ENCODE results near the gene KRTAP12-3. TPM values are rescaled to one million over a fixed set of nuclear protein-coding genes. Genes with fewer than 3 reads are reported as not detected.

Gene KRTAP12-3
- total and polyA plus RNA-seq, 4 donors: not detected

DNA sequence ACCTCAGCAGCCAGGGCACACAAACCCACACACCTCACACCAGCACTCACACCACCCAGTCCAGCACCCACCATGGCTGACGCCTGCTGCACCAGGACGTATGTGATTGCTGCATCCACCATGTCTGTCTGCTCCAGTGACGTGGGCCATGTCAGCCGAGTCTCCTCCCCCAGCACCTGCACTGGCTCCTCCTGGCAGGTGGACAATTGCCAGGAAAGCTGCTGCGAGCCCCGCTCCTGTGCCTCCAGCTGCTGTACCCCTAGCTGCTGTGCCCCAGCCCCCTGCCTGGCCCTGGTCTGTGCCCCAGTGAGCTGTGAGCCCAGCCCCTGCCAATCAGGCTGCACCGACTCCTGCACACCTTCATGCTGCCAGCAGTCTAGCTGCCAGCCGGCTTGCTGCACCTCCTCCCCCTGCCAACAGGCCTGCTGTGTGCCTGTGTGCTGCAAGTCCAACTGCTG, 45.7 kb upstream of the KRTAP12-3 start, which contains the start of gene KRTAP10-8:
KRTAP10-8 (plus strand) TSS at position 51 of the 458 bp plus-strand sequence; CDS start at position 73, 22 bp downstream.
- H3K4me1 ChIP-seq (ENCODE audit: control insufficient read depth in 4 of 4, insufficient read depth in 4 of 4, low read length in 3 of 4): no peaks in the 10 kb centered on the region
- no peak for DNase-seq (ENCODE audit: low spot score)
- 88% methylated on average over 8 of the region's 8 CpGs for WGBS

DNA sequence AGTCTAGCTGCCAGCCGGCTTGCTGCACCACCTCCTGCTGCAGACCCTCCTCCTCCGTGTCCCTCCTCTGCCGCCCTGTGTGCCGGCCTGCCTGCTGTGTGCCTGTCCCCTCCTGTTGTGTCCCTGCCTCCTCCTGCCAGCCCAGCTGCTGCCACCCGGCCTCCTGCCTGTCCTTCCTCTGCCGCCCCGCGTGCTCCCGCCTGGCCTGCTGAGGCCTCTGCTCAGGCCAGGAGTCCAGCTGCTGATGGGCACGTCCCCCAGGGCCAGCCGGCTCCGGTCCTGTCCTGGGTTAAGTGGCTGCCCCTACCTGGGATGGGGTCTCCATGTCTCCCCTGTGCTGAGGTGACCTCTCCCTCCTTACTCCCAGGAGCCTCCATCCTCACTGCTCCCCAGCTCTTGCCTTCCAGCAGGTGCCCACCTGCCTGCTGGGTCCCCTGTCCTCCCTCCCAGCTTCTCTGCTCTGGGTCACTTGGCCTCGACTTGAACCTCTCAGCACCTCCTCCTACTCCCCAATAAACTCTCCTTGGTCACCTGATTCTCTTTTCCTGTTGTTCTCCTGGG, 45.0 kb upstream of the KRTAP12-3 start:
- no peak overlapping the region for H3K4me3 ChIP-seq (ENCODE audit: low read depth in 1 of 3, low read length in 3 of 3)
- no peak overlapping the region for H3K9ac ChIP-seq (ENCODE audit: low read depth in 1 of 2, low read length in 2 of 2)
- TF ChIP-seq, protein P1, sequence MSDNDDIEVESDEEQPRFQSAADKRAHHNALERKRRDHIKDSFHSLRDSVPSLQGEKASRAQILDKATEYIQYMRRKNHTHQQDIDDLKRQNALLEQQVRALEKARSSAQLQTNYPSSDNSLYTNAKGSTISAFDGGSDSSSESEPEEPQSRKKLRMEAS (IDR thresholded peaks at IDR 0.05): no peak
- no peak for TF ChIP-seq JUND (IDR thresholded peaks at IDR 0.05)
- TF ChIP-seq EGR1 (IDR thresholded peaks at IDR 0.05; ENCODE audit: low read depth in 2 of 2): no peak
- no peak for TF ChIP-seq RXRA (IDR thresholded peaks at IDR 0.05)
- TF ChIP-seq RAD21 (IDR thresholded peaks at IDR 0.05): no peak
- TF ChIP-seq HNF4G (IDR thresholded peaks at IDR 0.05): no peak
- TF ChIP-seq, protein P2, sequence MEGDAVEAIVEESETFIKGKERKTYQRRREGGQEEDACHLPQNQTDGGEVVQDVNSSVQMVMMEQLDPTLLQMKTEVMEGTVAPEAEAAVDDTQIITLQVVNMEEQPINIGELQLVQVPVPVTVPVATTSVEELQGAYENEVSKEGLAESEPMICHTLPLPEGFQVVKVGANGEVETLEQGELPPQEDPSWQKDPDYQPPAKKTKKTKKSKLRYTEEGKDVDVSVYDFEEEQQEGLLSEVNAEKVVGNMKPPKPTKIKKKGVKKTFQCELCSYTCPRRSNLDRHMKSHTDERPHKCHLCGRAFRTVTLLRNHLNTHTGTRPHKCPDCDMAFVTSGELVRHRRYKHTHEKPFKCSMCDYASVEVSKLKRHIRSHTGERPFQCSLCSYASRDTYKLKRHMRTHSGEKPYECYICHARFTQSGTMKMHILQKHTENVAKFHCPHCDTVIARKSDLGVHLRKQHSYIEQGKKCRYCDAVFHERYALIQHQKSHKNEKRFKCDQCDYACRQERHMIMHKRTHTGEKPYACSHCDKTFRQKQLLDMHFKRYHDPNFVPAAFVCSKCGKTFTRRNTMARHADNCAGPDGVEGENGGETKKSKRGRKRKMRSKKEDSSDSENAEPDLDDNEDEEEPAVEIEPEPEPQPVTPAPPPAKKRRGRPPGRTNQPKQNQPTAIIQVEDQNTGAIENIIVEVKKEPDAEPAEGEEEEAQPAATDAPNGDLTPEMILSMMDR (IDR thresholded peaks at IDR 0.05; ENCODE audit: low read depth, low read length, missing input control): no peak
- DNase-seq (ENCODE audit: low spot score): no peak
- H3K27ac ChIP-seq (ENCODE audit: low read depth in 1 of 2, low read length in 2 of 2): no peak overlapping the region
- H3K36me3 ChIP-seq (ENCODE audit: control insufficient read depth in 4 of 4, insufficient read depth in 3 of 4, low read depth in 1 of 4, low read length in 3 of 4): no peaks in the 10 kb centered on the region
- H3K27me3 ChIP-seq (ENCODE audit: control insufficient read depth in 4 of 4, insufficient read depth in 4 of 4, low read length in 3 of 4): no peaks in the 10 kb centered on the region
- WGBS: 87% methylated on average over 13 of the region's 13 CpGs
- H3K9me3 ChIP-seq (ENCODE audit: control insufficient read depth in 4 of 4, low read length in 3 of 4): peaks cover 0 to 11% (median 1%) of the 10 kb centered on the region in 4 donors
- H3K4me1 ChIP-seq (ENCODE audit: control insufficient read depth in 4 of 4, insufficient read depth in 4 of 4, low read length in 3 of 4): no peaks in the 10 kb centered on the region

More for the DNA sequence above, 45.7 kb upstream of the KRTAP12-3 start, which contains the start of gene KRTAP10-8:
- H3K36me3 ChIP-seq (ENCODE audit: control insufficient read depth in 4 of 4, insufficient read depth in 3 of 4, low read depth in 1 of 4, low read length in 3 of 4): no peaks in the 10 kb centered on the region
- H3K9me3 ChIP-seq (ENCODE audit: control insufficient read depth in 4 of 4, low read length in 3 of 4): peaks cover 0 to 11% (median 1%) of the 10 kb centered on the region in 4 donors
- H3K4me3 ChIP-seq (ENCODE audit: low read depth in 1 of 3, low read length in 3 of 3): no peak within 1 kb of the TSS
- TF ChIP-seq, protein P3, sequence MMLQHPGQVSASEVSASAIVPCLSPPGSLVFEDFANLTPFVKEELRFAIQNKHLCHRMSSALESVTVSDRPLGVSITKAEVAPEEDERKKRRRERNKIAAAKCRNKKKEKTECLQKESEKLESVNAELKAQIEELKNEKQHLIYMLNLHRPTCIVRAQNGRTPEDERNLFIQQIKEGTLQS (IDR thresholded peaks at IDR 0.05): no peak
- no peak for TF ChIP-seq YY1 (IDR thresholded peaks at IDR 0.05)
- TF ChIP-seq, protein P4, sequence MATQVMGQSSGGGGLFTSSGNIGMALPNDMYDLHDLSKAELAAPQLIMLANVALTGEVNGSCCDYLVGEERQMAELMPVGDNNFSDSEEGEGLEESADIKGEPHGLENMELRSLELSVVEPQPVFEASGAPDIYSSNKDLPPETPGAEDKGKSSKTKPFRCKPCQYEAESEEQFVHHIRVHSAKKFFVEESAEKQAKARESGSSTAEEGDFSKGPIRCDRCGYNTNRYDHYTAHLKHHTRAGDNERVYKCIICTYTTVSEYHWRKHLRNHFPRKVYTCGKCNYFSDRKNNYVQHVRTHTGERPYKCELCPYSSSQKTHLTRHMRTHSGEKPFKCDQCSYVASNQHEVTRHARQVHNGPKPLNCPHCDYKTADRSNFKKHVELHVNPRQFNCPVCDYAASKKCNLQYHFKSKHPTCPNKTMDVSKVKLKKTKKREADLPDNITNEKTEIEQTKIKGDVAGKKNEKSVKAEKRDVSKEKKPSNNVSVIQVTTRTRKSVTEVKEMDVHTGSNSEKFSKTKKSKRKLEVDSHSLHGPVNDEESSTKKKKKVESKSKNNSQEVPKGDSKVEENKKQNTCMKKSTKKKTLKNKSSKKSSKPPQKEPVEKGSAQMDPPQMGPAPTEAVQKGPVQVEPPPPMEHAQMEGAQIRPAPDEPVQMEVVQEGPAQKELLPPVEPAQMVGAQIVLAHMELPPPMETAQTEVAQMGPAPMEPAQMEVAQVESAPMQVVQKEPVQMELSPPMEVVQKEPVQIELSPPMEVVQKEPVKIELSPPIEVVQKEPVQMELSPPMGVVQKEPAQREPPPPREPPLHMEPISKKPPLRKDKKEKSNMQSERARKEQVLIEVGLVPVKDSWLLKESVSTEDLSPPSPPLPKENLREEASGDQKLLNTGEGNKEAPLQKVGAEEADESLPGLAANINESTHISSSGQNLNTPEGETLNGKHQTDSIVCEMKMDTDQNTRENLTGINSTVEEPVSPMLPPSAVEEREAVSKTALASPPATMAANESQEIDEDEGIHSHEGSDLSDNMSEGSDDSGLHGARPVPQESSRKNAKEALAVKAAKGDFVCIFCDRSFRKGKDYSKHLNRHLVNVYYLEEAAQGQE (IDR thresholded peaks at IDR 0.05): no peak
- H3K27ac ChIP-seq (ENCODE audit: low read depth in 1 of 2, low read length in 2 of 2): no peak within 1 kb of the TSS
- H3K9ac ChIP-seq (ENCODE audit: low read depth in 1 of 2, low read length in 2 of 2): no peak within 1 kb of the TSS
- H3K27me3 ChIP-seq (ENCODE audit: control insufficient read depth in 4 of 4, insufficient read depth in 4 of 4, low read length in 3 of 4): no peaks in the 10 kb centered on the region

Data from liver (tissue), 9 donors.